Pancreas (tissue), 10 donors: ENCODE results near the gene NLRP10. TPM values are rescaled to one million over a fixed set of nuclear protein-coding genes. Genes with fewer than 3 reads are reported as not detected.

Experiments used
- ATAC-seq, 4 donors: fragments of 200-7000 bp; cut with Tn5 transposase; one replicate each; pipeline versions ENCODE4 v1.8.0 to v1.9.1; 2020; ENCODE audit warnings: mild to moderate bottlenecking in 4 of 4, moderate library complexity in 4 of 4
- DNase-seq, 6 donors: peaks; one replicate each; pipeline ENCODE4 v3.0.0-alpha.2; 2020
- FAIRE-seq: peaks from 2 replicates; lab custom pipeline; 2012; peaks lifted over from hg19 to GRCh38; lab: Jason Lieb, UNC
- H3K27ac ChIP-seq, 4 donors: fragments of 200-600 bp; sonication (generic); 1 replicate in 3 of 4; 2 replicates in 1 of 4; pipeline versions ENCODE4 v1.5.0 to v1.8.0; 2020
- H3K27me3 ChIP-seq, 4 donors: fragments of 200-600 bp; one replicate each; pipeline ENCODE4 v1.8.0; 2021
- H3K36me3 ChIP-seq, 3 donors: fragments of 200-600 bp; sonication (generic) in 1 of 3; one replicate each; pipeline versions ENCODE4 v1.5.0 to v1.8.0; 2020 to 2021
- H3K4me1 ChIP-seq, 3 donors: fragments of 200-600 bp; one replicate each; pipeline ENCODE4 v1.8.0; 2021
- H3K4me3 ChIP-seq, 4 donors: fragments of 200-600 bp; sonication (generic) in 2 of 4; one replicate each; pipeline versions ENCODE4 v1.5.0 to v1.8.0; 2020 to 2021
- H3K9me3 ChIP-seq, 4 donors: fragments of 200-600 bp; one replicate each; pipeline ENCODE4 v1.8.0; 2021
- WGBS, 2 donors: extraction: QIAGEN DNeasy Blood & Tissue Kit; methylation state at CpG; one replicate each; pipeline ENCODE4 v1.1.7; 2013; 5-methylcytosine and 5-hydroxymethylcytosine counted together
- intact Hi-C, 3 donors: fragments of 100-400 bp; cut with DNase I; formaldehyde crosslinking; loops; one replicate each; pipeline versions ENCODE4 v1.11.1 to v1.14.2; 2022
- polyA plus RNA-seq, 2 donors: library from polyadenylated mRNA; stranded (reverse); fragments of 200-250 nt; gene quantifications; one replicate each; pipeline ENCODE4 v1.2.3, GENCODE V29; 2013
- total RNA-seq, 6 donors: library from RNA; stranded (reverse); fragmentation: NEBNext Ultra II Directional in 4 of 6; extraction: Animal tissue kit (Norgen Biotek cat#: 25700) in 4 of 6; gene quantifications; one replicate each; pipeline versions ENCODE4 v1.2.1 to v1.2.4, GENCODE V29; 2021 to 2023
- TF ChIP-seq, protein P1 (sequence below), 4 donors: fragments of 200-600 bp; sonication (generic) in 3 of 4; IDR thresholded peaks; one replicate each; pipeline versions ENCODE4 v1.5.0 to v1.8.0; 2021; ENCODE audit warnings: antibody characterized with exemption in 4 of 4
- donor health status: healthy with polysubstance abuse.
- donor health status: DM: no; HTN: no; CAD: no; lungs with moderate emphysema.
- donor health status: DM: no; HTN: no; CAD: no.
- donor health status: control.
- donor health status: control.
- donor health status: Bipolar disorder and iron deficiency.
- donor health status: DM: yes; HTN: yes; CAD: no.
- donor health status: DM: no; HTN: no; CAD: no.
- donor health status: DM: no; HTN: no; CAD: no.
- donor health status: DM: yes; HTN: yes; CAD: no.

NLRP10 gene
- total and polyA plus RNA-seq, 8 donors: 0.05 TPM; not detected in 7

DNA sequence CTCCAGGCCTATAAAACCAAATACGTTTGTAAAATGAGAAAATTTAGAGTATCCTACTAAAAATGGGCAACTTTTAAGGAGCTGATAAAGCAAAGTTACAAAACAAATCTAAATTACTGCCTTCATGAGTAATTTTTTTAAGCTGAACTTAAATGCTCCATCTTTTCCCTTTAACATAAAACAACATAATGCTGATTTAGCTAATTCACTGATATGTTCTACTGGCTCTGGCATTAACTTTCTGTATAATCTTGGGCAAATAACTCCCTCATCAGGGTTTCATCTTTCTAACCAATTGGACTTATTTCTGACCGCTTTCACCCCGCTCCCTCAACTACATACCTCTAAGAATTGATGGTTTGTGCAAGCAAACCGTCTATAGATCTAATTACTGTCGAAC lies 24.1 kb downstream of the NLRP10 start:
- ATAC-seq (no peak), FAIRE-seq (no peak), DNase-seq (no peak)
- intact Hi-C loops: no loop called here
- no peak overlapping the region for H3K27ac ChIP-seq
- no peaks in the 10 kb centered on the region for H3K9me3 ChIP-seq
- 52 to 64% methylated on average over 5 of the region's 5 CpGs for WGBS, 2 donors
- H3K4me3 ChIP-seq: no peak overlapping the region
- H3K4me1 ChIP-seq: peaks cover 10 to 14% (median 11%) of the 10 kb centered on the region in 3 donors
- H3K36me3 ChIP-seq: no peaks in the 10 kb centered on the region
- TF ChIP-seq, protein P1, sequence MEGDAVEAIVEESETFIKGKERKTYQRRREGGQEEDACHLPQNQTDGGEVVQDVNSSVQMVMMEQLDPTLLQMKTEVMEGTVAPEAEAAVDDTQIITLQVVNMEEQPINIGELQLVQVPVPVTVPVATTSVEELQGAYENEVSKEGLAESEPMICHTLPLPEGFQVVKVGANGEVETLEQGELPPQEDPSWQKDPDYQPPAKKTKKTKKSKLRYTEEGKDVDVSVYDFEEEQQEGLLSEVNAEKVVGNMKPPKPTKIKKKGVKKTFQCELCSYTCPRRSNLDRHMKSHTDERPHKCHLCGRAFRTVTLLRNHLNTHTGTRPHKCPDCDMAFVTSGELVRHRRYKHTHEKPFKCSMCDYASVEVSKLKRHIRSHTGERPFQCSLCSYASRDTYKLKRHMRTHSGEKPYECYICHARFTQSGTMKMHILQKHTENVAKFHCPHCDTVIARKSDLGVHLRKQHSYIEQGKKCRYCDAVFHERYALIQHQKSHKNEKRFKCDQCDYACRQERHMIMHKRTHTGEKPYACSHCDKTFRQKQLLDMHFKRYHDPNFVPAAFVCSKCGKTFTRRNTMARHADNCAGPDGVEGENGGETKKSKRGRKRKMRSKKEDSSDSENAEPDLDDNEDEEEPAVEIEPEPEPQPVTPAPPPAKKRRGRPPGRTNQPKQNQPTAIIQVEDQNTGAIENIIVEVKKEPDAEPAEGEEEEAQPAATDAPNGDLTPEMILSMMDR (IDR thresholded peaks at IDR 0.05): no peak
- no peaks in the 10 kb centered on the region for H3K27me3 ChIP-seq

DNA sequence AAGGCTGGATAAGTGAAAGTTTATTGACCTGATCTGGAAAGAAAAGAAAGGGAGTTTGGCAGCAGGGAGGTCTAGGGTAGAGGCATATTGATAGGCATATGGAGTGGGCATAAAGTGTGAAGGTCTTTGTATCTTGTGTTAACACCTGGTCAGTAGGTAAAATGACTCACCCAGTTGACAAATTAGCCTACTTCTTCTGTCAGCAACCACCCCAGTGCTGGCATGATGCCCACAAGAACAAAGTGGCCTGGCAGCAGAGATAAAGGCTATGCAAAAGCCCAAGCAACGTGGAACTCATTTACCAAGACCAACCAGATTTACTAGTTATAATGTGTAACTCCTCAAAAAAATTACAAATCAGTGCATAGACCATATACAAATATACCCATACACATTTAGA lies 28.6 kb downstream of the NLRP10 start:
- no peaks in the 10 kb centered on the region for H3K36me3 ChIP-seq
- no peak overlapping the region for H3K4me3 ChIP-seq
- FAIRE-seq (no peak), DNase-seq (peak; percentile 89 to 96 (median 92)), ATAC-seq (peak; percentile 96 to 99 (median 98))
- 10 to 18% methylated on average over 1 of the region's 1 CpG for WGBS, 2 donors
- peaks cover 12 to 18% (median 14%) of the 10 kb centered on the region in 3 donors for H3K4me1 ChIP-seq
- H3K27me3 ChIP-seq: no peaks in the 10 kb centered on the region
- TF ChIP-seq, protein P1 (IDR thresholded peaks at IDR 0.05): no peak
- H3K9me3 ChIP-seq: no peaks in the 10 kb centered on the region
- peak overlapping the region; percentile 59 to 80 (median 61) for H3K27ac ChIP-seq
- intact Hi-C loops: no loop called here

DNA sequence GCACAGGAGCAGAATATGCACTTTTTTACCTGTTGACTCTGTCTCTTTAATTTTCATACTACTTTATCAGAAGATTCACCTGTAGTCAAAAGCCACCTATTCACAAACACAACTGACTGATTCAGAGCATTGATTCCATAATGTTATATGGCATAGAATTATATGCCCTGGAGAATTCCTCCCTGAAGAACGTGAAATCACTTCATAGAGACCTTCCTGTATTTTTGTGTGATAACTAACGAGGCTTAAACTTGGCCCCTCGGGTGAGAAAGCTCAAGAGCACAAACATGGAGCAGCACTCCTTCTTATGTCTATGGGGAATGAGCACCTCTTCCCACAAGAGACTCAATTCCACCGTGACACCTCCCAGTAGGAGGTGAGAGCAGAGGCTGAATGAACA lies 34.1 kb downstream of the NLRP10 start, which contains the start of gene OR10A6:
TSS of gene OR10A6 (minus strand) at position 101 of the 400 bp plus-strand sequence. CDS start 2,606 bp downstream, outside the sequence.
- no peaks in the 10 kb centered on the region for H3K27me3 ChIP-seq
- H3K4me3 ChIP-seq: no peak within 1 kb of the TSS
- no peak for FAIRE-seq
- 51 to 68% methylated on average over 4 of the region's 4 CpGs for WGBS, 2 donors
- no peak within 1 kb of the TSS for H3K27ac ChIP-seq
- no peak for ATAC-seq
- no peak for DNase-seq
- H3K4me1 ChIP-seq: peaks cover 2 to 5% (median 4%) of the 10 kb centered on the region in 3 donors
- TF ChIP-seq, protein P1 (IDR thresholded peaks at IDR 0.05): no peak
- no peaks in the 10 kb centered on the region for H3K9me3 ChIP-seq
- intact Hi-C loops: no loop called here
- no peaks in the 10 kb centered on the region for H3K36me3 ChIP-seq

DNA sequence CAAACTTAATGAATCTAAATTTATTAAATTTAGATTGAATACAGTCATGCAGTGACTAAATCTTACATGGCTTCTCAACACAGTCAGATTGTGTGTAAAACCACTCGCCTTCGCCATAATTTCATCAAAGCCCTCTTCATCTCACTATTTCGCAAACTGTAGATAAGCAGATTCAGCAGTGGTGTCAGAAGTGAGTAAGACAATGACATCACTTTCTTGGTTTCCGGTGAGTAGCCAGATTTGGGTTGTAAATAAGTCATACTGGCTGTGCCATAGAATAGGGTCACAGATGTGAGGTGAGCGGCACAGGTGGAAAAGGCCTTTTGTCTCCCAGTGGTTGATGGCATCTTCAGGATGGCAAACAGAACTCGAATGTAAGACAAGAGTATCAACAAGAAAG lies 37.6 kb downstream of the NLRP10 start:
- ATAC-seq (no peak), FAIRE-seq (no peak), DNase-seq (no peak)
- WGBS, 2 donors: 81 to 90% methylated on average over 6 of the region's 6 CpGs
- Histone ChIP-seq H3K4me3 (no peak overlapping the region), H3K27me3 (no peaks in the 10 kb centered on the region), H3K9me3 (peaks cover 0 to 4% (median 0%) of the 10 kb centered on the region in 4 donors), H3K36me3 (no peaks in the 10 kb centered on the region), H3K4me1 (peaks cover 0 to 9% (median 4%) of the 10 kb centered on the region in 3 donors), H3K27ac (no peak overlapping the region)
- intact Hi-C loops: no loop called here
- TF ChIP-seq, protein P1 (IDR thresholded peaks at IDR 0.05): no peak

DNA sequence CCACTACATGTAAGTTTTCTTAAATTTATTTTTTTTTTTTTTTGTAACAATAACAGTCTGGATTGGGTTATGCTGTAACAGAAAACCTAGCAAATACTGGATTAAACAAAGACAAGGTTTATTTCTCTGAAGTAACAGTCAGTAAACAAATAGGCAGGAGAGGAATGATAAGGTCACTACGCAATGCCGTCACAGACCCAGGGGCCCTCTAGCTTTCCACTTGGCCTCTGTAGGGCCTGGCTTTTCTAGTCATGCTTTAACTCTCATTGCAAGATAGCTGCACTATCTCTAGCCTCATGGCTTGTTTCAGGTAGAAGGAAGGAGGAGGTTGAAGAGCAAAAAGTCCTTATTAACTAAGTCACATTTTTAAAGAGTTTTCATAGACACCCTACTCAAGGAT lies 40.7 kb downstream of the NLRP10 start:
- peak in 4 of 6 donors; percentile 29 to 46 (median 36) for DNase-seq
- ATAC-seq: peak; percentile 86 to 98 (median 97)
- no peaks in the 10 kb centered on the region for H3K36me3 ChIP-seq
- TF ChIP-seq, protein P1 (IDR thresholded peaks at IDR 0.05): no peak
- no peak overlapping the region for H3K4me3 ChIP-seq
- peaks cover 0 to 4% (median 0%) of the 10 kb centered on the region in 4 donors for H3K9me3 ChIP-seq
- WGBS, 2 donors: 13 to 14% methylated on average over 2 of the region's 2 CpGs
- peaks cover 0 to 9% (median 4%) of the 10 kb centered on the region in 3 donors for H3K4me1 ChIP-seq
- no peak overlapping the region for H3K27ac ChIP-seq
- intact Hi-C loops: no loop called here
- FAIRE-seq: no peak
- H3K27me3 ChIP-seq: no peaks in the 10 kb centered on the region
